DMS 273 (cell line): ENCODE results near the gene NUP62.

Experiments
- DNase-seq: peaks from one replicate; lab custom pipeline; 2025; ENCODE audit not compliant: unreplicated experiment; lab: John Stamatoyannopoulos, UW

Gene NUP62

DNA sequence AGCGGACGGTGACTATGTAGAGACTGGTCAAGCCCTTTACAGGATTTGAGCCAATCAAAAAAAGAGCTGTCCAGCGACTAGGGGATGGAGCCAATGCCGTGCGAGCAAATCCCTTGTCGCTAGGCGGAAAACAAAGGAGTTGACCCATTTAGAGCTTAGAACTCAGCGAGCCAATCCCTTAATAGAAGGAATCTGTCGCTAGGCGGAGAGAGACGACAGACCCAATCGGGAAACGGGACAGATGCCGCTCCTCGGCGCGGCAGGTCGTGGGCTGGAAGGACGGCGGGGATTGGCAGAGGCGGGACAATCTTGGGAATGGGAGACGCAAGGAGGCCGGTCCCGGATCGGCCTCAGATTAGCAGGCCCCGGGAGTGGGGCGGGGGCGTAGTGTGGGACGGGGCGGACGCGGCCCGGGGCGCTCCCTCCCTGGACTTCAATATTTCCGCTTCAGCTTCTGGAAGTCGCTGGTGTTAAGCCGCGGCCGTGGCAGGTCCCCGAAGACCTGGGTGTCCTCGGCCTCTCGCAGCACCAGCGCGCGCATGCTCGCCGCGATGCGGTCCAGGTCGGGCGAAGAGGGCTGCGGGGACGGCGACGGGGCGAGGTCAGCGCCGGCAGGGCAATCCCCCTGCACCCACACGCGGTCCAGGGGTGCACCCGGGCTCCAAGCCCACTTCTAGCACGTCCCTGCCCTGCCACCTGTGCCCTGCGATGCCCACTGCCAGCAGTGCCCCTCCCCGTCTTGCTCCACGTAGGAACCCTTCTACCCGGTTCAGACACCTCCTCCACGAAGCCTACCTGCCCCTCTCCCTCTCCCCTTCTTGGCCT, 59.6 kb downstream of the NUP62 start:
- peak; percentile 100 for DNase-seq

DNA sequence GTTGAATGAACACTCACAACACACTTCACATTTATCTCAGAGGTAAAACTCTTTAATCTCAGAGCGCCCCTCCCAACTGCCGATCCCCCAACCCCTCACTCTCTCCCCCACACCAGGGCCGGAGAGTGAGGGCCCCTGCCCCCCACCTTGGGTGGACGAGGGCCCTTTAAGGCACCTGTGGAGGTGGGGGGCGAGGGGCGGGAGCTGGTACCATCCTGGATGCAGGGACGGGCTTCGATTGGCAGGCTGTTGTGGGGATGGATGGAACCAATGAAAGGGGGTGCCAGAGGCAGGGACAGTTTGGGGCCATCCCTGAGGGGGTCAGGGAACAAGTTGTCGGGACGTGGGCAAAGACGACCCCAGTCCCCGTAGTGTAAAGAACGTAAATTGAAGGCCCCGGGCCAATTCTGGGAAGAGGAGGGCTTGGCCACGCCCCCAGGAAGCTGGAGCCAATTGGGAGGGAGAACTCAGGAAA, 60.3 kb downstream of the NUP62 start:
- DNase-seq = no peak

DNA sequence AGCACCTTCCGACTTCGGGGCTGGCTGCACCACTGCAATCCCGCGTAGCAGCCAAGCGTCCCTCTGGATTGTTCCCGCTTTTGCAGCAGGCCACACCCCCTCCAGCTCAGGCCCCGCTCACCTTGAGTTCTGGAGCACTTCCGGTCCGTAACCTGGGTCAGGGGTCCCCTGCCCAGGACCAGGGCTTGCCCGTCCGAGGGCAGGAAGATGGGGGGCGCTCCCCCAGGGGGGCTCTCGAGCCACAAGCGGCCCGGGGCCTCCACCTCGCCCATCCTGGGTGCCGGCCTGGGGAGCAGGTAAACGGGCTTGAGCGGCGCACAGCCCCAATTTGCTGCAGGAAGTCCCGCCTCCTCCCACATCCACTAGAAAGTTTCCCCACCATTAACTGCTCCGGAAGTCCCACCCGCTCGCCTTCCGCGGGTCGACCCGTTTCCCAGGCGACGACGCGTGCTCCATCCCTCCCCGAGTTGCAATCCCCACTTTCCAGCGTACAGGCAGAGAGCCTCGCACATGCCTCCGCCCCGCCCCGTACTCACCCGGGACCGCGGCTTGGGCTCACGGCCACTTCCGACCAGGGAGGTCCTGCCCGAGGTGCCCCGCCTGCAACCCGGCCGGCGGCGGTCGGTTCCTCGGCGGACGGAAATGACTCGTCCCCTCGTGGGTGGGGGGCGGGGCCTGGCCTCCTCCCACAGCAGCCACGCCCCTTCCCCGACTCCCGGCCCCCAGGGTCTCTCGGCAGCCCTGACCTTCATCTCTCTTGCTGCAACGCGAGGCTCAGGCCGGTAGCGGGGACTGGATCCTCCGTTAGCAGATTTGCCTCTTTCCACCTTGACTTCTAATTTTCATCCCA, 62.1 kb downstream of the NUP62 start, which contains the start of gene PNKP:
PNKP (minus strand) TSS at position 644 of the 850 bp plus-strand sequence; CDS start at position 272, 372 bp downstream.
- peak; percentile 99 for DNase-seq

DNA sequence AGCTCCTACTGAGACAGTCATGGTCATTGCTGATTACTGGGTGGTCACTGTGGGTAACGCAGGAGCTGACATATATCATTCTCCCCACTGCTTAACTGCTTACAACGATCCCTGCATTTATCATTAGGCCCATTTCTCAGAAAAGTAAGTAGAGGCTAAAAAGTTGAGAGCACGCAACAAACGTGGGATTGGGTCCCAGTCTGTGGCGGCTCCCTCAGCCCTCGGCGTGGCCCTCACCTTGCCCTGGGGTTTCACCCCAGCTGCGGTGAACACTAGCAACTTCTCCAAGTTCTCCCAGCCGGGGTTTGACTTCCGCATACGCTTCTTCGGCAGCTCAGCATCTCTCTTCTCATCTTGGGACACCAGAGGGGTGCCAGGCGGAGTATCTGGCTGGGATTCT, 64.4 kb downstream of the NUP62 start:
- DNase-seq = no peak

DNA sequence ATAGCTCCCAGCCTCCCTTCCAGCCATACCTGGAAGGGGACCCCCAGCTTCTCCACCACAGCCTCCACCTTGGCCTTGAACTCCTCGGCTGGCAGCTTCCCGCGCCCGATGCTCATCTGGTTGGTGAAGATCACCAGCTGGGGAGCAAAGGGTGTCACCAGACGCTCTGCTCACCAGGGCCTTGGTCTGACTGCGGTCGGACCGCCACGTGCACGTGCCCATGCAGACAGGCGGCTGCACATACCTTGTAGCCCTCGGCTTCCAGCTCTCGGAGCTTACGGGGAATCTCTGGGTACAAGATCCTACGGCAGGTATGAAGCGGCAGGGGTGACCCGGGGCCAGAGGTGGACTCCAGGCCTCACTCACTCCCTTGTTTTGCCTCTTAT, 65.4 kb downstream of the NUP62 start:
- no peak for DNase-seq

DNA sequence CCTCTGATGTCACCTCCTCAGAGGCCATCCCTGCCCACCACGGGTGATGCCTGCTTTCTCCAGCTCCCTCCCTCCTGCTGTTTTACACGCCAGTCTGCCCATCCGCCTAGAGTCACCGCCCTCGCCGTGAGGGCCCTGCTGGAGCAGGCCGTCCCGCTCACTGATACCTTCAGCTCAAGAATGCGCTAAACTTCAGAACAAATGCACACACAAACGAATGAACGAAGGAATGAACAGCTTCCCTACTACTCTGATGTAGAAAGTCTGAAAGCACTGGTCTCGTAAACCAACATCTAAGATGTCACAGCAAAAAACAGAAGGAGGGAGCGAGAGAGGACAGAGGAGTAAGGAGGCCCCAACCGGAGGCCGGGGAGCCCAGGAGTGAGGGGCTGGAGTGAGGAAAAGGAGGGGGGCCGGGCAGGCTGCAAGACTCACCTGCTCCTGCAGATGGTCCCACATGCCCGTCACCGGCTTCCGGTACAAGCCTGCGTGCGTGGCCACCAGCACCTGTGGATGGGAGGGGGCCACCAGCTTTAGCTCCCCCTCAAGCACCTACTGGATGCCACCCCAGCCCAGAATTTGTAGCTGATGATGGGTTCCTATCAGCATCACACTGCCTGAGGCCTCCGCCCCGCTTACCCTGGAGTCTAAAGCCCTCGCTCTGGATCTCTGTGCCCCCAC, 65.9 kb downstream of the NUP62 start:
- no peak for DNase-seq

DNA sequence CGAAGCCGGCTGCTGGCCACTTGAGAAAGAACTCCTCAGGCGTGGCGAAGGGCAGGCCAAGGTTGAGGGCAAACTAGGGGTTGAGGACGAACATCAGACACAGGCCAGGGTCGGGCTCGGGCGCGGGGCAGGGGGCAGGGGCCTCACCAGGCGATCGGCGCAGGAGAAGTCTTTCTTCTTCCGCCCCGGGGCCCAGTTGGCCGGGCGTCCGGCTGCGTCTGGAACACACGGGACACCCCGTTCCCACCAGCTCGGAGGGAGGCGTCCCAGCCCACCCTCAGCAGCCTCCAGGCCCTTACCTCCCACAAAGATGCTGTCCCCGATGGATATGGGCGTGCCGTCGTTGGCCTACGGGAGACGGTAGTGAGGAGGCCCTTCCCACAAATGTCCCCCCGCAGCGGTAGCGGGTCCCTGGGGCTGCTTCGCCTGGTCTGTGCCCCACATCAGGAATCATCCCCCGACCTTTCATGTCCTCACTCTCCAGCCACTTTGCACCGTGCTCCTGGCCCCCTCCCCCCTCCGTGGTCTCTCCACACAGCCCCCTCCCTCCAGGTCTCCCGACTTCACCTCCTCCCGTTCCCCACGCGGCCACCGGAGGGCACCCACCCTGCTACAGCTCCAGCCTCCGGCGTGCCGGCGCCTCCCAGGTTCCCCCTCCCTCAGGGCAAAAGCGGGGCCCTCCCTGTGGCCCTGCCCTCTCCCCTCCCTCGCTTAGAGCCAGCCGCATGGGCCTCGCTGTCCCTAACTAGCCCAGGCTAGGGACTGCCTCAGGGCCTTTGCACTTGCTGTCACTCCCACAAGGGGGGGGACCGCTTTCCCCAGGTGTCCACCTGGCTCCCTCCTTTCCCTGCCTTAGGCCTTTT, 66.7 kb downstream of the NUP62 start:
- DNase-seq = peak; percentile 64

DNA sequence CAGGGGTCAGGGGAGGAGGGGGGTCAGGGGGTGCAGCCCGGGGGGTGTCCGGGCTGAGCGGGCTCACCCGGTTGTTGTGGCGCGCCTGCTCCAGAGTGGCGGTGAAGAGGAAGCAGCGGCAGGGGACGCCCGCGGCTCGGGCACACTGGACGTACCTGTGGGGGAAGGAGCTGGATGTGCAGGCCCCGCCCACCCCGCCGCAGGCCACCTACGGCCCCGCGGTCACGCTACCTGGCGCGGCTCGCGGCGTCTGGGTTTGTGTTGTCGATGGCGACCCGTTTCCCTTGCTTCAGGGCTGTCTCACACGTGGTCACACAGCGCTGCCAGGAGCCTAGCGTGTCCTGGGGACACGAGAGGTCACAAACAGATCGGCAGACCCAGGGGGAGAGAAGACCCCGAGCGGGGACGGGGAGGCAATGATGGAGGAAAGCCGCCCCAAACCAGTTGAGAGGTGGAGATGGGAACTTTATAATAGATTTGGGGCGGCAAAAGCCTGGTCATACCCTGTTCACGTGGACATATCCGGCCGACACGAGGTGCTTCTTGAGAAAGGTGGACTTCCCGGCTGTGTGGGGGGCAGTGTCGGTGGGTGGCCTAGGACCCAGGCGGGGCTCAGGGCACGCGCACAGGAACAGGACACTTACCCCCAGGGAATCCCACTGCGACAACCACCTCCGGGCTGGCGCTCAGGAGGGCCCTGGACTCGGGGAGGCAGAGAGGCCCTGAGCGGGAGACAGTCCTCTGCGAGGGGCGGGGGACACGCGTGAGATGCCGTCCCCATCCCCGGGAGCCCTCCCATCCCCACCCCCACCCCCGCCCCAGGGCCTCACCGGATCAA, 67.5 kb downstream of the NUP62 start:
- no peak for DNase-seq

DNA sequence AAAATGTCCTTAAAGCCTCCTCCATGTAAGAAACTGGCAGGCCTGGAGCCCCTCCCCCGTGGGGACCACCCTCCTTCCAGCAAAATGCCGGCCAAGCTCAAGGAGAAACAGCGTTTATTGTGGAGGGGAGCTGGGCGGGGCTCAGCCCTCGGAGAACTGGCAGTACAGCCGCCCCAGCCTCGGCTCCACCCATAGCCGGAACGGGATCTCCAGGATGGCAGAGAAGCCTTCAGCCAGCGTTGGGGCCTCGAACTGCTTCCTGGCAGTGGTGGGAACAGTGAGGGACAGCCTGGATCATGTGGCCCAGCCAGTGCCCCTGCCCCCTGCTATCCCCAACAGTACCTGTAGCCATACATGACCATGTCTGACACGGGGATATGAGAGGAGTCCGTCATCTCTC, 68.2 kb downstream of the NUP62 start:
- peak; percentile 61 for DNase-seq

DNA sequence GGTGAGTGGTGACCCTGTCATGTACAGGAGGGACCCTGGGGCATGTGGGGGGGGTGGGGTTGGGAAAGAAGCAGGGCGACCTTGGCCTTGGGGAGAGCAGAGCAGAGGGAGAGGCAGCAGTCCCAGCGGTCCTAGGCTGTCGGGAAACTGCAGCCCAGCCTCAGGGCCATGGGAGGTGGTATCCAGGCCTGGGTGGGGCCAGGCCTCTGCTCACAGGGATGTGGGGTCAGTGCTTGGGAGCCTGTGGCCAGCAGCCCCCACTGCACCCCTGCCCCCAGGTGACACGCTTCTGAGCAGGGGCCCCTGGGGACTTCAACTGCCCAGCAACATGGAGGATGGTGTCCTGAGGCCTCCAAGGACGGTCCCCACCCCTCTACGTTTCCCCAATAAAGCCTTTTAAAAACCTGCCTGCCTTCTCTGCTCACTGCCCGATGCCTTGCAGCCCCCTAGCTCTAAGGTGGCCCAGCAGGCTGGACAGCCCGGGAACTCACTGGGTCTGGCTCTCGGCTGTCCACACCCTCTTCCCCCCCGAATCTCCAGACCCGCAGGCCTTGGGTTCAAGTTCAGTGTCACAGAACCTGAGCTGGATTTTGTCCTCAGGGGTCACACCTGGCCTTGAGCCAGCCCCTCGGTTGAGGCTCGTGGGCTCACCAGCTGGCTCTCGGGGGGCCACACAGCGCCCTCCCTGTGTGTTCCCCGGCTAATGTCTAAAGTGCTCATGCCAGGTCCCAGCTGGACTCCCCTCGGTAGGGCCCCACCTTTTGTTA, 68.8 kb downstream of the NUP62 start:
- no peak for DNase-seq

DNA sequence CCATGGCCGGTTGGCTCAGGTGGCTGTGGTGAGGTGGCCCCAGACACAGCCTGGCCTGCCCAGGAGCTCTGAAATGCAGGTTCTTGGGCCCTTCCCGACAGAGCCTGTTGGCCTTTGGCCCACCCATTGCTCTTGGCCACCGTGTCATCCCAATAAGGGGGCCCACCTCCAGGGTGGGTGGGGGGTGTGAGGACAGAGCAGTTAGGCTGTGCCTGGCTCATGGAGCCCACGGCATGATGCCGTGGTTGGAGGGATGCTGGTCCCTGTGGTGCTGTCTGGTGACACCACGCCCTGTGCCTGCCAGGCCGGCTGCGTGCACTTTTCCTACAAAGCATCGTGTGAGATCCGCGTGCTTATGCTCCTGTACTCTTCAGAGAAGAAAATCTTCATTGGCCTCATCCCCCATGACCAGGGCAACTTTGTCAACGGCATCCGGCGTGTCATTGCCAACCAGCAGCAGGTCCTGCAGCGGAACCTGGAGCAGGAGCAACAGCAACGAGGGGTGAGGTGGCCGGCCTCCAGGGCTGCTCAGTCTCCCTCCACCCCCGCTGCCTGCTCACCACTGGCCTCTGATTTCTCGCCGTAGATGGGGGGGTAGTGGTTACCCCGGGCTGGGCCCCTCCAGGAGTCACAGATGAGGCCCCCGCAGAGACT, 69.5 kb downstream of the NUP62 start:
- peak; percentile 25 for DNase-seq

DNA sequence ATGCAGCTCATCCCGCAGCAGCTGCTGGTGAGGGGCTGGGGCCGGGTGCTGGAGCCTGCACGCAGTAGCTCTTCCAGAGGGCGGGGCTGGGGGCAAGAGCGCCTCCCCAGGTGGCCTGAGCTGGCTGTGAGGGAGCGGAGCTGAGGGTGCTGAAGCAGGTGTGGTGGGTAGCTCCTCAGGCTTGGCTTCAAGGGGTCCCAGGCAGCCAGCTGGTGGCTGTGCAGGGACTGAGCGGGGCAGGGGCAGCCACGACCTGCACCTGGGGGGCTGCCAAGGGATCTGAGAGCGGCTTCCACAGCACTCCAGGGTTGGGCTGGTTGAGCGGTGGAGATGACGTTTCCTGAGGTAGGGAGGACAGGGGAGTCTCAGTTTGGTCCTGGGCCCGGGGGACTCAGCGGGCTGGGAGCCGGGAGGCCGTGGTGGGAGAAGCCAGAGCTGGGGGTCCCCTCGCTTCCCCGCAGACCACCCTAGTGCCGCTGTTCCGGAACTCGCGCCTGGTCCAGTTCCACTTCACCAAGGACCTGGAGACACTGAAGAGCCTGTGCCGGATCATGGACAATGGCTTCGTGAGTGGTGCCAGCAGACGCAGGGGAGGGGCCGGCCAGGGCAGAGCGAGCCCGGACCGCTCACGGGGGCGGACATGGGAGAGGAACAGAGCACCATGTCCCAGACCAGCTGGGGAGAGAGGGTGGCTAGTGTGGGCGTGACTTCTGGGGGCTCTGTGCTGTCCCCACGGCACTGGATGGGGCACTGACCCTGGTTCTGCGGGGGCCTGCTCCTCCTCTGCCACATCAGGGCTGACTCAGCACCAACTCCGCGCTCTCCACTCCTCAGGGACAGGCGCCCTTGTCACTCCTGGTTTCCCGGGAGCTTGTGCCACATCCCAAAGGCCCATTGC, 71.0 kb downstream of the NUP62 start:
- peak; percentile 55 for DNase-seq

DNA sequence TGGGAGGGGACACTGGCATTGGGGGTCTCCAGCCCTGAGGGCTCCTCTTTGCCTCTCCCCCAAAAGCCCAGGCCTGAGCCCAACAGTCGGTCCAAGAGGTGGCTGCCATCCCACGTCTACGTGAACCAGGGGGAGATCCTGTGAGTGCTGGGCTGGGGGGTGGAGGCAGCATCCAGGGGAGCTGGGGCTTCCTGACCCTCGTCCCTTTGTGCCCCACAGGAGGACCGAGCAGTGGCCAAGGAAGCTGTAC, 71.5 kb downstream of the NUP62 start:
- no peak for DNase-seq

DNA sequence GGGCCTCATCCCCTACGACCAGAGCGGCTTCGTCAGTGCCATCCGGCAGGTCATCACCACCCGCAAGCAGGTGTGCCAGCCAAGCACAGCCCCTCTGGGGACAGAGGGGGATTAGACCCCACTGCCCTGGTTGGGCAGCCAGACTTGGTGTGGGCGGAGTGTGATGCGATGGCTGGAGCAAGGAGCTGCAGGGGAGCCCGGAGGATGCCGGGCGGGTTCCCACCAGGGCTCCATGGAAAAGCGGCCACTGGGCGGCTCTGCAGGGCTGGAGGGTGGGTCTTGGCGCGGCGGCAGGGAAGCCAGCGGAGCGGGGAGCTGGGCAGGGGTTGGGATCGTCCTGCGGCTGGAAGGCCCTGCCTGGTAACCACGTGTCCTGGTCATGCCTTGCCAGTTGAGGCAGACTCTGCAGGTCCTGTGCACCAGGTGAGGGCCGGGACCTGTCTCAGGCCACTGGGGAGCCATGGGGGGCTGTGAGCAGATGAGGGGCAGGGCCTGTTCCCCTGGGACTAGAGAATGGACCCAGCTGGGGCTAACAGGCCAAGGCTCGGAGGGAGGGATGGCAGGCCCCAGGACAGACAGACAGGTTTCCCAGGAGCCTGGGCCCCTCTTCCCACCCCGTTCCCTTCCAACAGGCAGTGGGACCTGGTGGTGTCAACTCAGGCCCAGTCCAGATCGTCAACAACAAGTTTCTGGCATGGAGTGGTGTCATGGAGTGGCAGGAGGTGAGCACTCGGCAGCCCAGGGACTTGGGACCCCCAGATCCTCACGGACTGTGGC, 72.1 kb downstream of the NUP62 start:
- DNase-seq = peak; percentile 40
